Hematopoietic multipotent progenitor cell (in vitro differentiated cells): ENCODE measurements around the gene FRMD4A. TPM values are rescaled to one million over a fixed set of nuclear protein-coding genes. Genes with fewer than 3 reads are reported as not detected.

ENCODE experiments used
- DNase-seq, 3 donors: peaks; one replicate each; pipeline ENCODE4 v3.0.0-alpha.2; 2011 to 2015; ENCODE audit warnings: low read depth in 2 of 3, low spot score in 2 of 3
- total RNA-seq: library from RNA; depleted of rRNA; stranded (reverse); fragments of >200 nt; gene quantifications from one replicate; pipeline ENCODE4 v1.2.3, GENCODE V29; 2012

FRMD4A gene
- total RNA-seq, 1 donor, result 0.54 TPM

DNA sequence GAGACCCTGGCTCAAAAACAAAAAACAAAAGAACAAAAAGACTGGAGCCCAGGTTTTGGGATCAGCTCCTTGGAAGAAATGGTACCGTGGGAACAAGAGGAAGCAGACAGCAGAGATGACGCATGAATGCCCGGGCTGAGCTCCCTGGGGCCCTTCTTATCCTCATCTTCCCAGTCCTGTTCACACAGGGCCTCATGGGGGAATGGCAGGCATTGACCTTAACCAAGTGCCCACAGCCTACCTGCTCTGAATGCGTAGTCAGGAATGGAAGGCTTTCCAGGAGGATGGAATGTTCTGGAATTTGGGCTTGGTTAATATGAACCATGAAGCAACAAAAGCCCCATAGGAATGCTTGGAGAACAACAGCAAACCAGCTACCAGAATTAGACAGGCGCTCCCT, 589.3 kb downstream of the FRMD4A start:
- DNase-seq, result no peak

DNA sequence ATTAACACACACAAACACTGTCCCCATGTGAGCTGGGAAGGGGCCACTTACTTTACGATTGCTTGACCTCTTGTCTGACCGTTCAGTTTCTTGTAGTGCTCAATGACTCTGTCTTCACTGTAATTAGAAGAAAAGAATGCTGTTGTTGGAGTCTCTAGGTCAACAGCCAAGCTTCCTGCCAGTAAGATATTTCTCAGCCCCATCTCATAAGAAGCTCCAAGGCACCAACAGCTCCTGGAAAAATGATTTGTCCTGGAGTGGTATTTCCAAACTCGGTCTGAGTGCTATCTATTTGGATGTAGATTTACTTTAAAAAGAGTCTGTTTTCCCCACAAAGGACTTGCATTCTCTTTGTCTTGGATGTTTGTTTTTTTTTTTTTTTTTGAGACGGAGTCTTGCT, 590.3 kb downstream of the FRMD4A start:
- no peak for DNase-seq

DNA sequence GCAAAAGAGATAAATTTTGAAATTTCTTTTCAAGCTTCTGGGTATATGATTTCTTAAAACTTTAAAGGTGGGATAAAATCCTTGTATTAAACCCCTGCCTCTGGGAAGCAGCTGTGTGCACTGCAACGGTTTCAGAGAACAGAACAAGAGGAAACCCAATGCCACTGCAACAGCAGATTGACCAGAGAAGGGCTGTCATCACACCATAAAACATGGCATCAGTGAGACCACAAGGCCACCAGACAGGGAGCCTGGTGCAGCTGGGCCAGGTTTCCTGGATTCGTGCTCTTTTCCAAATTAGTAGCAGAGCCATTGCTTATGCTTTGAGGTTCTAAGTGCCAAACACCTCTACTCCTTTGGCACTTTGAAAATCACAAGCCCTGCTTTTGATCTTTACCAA, 591.5 kb downstream of the FRMD4A start:
- DNase-seq, result peak in 2 of 3 donors; percentile 9 to 71

DNA sequence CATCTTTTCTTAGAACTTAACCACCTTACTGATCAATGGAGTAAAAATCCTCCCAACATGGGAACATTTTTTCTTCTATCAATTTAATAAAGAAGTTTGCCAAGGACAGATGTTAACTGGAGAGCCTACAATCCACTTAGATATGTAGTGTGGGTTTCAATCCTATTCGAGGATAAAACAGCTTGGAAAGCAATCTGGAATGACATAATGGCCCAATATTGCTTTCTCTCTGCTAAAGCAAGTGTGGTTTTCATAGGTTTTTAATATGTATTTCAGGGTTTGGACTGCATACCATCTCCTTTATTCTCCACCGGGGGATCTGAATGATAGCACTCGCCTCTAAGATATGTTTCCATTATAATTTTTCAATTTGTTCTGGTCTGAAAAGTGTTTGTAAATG, 594.2 kb downstream of the FRMD4A start:
- no peak for DNase-seq

DNA sequence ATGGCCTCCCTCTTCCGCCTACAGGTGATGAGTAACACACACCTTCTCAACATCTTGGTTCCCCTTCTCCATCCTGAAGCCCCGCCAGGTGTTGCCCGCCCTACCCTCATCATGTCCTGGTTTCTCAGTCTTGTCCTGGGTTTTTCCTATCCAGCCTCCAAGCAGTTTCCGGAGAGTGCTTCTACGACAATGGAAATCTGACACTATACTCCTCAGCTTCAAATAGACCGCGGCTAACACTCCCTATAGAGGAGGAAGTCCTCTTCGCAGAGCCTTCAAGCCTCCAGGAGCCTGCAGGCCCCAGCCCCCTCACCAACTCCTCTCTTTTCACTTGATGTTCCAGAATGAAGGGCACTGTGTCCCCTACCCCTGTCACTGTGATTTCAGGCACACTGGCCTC, 596.6 kb downstream of the FRMD4A start:
- DNase-seq, result no peak

DNA sequence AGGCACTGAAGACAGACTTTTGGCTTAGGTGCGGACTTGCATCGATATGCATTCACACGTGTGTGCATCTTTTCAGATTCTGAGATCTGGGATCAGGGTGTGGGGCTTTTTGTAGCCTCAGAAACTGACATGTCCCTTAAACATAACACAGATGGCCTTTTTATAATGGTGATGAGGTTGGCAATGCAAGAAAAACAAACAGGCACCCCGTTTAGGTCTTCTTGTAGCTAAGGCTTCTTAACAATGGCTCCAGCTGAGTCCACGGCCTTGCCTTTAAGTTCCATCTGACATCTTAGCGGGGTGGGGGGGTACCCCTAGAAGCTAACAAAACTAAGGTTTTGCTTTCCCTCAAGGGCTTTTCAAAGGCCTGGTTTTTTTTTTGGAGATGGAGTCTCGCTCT, 597.7 kb downstream of the FRMD4A start:
- DNase-seq, result no peak

DNA sequence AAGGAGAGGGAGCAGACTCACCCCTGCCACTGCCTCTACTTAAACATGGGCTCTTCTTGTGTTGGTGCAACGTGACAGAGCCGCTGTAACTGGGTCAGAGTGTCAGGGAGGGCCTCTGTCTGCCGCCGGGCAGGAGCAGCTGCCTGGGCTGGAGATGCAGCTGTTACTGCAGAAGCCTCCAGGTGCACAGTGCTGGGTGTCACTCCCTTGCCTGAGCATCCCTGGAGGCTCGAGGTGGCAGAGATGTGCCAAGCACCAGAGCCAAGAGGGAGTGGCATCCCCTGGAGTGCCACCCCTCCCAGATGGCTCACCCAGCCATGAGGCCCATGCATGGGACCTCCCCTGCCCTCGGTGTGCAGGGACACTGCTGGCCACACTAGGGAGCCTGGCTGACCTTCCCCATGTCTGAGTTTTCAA, 598.3 kb downstream of the FRMD4A start:
- no peak for DNase-seq

DNA sequence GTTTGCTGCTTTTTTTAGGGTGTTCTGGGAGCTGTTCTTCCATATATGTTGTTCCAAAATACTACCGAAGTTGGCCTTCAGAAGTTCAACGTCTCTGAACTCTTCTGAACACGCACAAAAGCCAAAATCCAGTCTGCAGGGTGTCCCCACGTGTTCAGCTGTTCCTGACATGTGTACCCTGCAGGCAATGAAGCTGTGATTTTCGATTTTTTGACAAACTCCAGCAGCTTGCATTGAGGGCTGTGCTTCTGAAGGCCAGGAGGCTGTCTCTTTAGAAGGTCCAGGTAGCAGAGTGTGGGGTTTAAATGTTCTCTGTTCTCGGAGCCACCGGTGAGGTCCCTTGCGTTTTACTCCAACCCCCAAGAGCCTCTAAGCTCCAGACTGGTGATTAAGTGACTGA, 598.9 kb downstream of the FRMD4A start:
- no peak for DNase-seq

DNA sequence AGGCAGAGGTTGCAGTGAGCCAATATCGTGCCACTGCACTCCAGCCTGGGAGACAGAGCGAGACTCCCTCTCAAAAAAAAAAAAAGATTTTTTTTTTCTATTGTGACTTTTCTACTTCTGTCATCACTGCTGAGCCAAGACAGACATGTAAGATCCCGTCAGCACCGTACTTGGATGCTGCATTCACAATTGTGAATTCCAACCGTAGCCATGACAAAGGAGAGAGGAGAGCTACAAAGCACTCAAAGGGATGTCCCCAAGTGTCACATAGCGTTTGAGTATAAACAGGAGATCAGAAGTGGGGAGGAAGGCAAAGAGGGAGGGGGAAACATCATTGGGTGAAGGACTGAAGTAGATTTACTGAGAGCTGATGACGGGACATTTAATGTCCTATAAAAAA, 599.8 kb downstream of the FRMD4A start:
- DNase-seq, result no peak

DNA sequence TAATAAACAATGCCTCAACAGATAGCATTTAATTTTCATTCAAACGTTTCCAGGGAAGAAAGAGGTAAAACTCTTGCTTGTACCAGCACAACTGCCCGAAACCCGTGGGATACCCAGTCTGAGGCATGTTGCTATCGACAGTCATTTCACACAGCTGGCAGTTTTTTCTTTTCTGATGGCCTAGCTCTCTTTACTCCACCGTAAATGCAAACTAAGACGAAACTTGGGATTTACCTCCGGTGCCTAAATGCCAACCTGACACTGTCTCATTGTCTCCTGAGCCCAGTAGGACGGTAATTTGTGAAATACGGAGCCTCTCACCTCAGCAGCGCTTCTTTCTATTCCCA, 600.4 kb downstream of the FRMD4A start:
- no peak for DNase-seq

DNA sequence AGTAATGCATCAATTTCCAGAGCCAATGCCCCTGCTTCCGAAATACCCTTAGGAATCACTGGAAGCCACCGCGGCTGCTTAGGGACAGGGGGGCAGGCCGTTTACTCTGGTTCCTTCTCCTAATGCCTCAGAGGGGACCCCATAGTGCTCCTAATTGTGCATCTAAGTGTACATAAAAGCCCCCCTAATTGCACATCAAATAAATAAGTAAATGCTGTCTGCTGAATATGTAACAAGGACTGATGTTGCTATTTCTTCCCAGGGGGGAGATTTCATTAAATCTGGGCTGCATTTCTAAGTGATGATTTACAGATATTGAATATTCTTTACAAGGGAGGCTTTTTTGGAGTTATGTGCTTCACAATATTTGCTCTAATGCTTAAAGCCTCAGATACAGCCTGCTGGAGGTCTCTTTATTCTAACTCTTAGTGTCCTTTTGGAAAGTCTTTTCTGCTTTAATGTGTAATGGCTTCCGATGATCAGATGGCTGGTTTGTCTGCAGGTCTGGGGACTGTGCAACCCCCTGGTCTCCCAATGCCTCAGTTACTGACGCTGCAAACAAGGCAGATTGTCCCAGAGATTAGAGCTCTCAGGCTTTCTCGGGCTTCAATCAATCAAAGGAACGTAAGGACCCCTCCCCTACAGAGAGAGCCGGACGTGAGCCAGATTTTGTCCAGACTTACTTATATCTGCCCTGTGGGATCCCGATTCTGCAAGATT, 601.0 kb downstream of the FRMD4A start:
- no peak for DNase-seq

DNA sequence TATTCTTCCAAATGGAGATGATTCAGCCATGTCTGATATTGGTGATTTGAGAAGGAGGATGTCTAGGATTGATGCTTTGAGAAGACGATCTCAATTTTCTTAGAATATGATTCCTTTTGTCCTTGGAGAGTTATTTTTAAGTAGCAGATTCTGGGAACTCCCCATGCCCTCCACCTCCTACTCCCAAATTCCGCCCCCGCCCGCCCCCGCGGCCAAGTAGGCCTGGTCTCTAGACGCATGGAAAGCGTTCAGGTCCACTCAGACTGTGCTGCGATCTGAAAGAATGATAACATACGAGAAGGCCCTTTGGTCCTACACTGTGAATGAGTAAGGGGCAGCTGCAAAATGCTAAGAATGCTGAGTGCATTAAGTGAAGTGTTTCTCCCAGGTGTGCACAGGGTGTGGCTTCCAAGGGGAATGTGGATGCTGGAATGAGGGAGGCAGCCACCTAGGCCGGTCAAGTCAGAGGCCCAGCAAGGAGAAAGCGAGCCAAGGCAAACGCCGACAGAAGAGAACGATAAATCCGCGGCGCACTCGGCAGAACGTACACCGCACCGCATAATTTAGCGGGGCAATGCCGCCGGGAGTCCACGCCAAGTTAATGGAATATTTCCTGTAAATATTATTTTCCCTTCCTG, 601.7 kb downstream of the FRMD4A start:
- DNase-seq, result no peak

DNA sequence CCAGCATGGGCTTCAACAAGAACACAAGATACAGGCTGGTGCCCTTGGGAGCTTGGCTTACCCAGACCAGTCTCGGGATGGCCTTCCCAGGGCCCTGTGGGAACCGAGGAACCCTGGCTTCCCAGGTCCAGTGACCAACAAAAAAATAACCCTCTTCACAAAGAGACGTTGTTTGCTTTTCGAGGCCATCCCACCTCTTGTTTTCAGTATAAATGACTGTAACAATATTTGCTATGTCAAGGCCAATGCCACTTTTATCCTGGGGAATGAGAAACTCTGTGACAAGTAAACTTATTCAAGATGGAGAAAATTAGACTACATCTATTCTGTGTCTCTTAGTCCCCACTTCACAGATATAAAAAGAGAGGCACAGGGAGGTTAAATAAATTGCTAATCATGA, 605.1 kb downstream of the FRMD4A start:
- no peak for DNase-seq

DNA sequence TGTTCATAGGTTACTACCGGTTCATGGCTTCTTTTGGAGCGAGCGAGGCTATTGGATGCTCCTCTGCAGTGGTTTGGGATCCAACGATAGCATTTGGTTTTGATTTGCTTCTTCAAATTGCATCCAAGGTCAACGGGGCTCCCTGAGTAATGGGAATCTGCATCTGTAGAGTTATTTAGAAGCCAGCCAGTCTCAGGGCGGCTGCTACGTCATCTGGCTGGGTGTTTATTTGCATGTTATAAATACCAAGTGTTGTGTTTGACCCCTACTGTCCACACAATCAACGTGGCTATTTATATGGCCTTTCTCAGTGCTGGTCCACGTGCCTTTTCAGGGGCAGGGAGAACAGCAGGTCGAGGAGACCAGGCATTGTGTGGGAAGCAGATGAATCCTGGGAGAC, 606.2 kb downstream of the FRMD4A start:
- no peak for DNase-seq

DNA sequence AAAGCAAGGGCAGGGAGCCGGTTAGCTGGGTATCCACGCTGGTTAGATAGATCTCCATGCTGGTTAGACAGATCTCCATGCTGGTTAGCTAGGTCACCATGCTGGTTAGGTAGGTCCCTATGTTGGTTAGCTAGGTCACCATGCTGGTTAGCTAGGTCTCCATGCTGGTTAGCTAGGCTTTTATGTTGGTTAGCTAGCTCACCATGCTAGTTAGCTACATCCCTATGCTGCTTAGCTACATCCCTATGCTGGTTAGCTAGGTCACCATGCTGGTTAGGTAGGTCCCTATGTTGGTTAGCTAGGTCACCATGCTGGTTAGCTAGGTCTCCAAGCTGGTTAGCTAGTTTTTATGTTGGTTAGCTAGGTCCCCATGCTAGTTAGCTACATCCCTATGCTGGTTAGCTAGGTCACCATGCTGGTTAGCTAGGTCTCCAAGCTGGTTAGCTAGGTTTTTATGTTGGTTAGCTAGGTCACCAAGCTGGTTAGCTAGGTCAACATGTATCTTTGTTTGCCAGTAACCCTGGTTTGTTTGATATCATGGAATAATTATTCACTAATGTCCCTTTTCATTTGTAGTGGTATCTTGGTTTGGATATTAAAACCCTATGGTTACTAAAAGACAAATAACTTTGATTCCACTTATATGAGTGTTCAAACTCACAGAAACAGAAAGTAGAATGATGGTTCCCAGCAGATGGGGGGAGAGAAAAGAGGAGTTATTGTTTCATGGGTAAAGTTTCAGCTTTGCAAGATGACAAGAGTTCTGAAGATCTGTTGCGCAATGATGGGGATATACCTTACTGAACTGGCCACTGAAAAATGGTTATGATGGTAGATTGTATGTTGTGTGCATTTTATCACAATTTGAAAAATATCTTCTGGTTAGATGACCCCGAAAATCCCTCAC, 607.7 kb downstream of the FRMD4A start:
- DNase-seq, result no peak

DNA sequence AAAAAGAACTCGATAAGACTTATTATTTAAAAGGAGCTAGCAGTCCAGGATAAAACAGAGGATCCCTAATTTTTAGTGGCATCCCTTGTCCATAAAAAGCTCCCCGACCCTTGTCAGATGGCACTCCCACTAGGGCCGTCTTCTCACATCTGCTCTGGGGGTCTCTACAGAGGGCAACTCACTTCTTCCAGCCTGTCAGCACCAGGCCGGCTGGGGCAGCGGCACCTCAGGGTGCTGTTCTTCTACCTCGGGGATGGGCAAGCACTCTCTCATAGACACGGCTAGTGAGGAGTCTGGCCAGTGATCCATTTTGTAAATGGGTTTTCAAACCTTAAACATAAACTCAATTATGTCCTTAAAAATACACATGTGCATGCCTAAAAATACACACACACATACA, 609.2 kb downstream of the FRMD4A start:
- no peak for DNase-seq

DNA sequence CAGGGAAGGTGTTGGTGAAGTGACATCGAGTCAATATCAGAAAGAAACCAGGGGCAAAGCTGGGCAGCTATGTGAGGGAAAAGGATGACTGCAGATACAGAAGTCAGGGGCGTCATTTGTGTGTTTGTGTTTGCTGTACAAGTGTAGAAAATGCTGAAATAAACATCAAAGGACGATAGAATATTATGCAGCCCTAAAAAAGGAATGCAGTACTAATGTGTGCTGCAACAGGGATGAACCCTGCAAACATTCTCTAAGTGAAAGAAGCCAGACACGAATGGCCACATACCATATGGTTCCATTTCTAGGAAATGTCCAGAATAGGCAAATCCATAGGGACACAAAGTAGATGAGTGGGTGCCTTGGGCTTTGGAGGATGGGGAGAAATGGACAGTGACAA, 610.0 kb downstream of the FRMD4A start:
- DNase-seq, result no peak

DNA sequence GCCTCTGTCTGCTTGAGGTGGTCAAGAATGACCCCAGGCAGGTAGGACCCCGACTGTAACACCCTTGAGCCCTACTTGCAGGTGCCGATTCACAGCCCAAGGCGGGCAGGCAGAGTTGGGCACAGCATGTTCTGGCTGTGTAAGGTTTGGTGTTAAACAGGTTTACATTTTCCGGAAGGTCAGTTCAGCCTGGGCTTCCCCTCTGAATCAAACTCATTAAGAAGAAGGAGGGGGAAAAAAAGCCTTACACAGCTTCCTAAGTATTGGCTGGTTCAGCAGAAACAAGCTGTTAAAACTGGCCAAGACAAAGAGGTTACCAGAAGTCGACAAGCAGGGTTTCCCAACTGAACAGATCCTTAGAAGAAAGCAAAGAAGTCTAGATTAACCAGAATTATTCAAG, 611.3 kb downstream of the FRMD4A start:
- DNase-seq, result no peak

DNA sequence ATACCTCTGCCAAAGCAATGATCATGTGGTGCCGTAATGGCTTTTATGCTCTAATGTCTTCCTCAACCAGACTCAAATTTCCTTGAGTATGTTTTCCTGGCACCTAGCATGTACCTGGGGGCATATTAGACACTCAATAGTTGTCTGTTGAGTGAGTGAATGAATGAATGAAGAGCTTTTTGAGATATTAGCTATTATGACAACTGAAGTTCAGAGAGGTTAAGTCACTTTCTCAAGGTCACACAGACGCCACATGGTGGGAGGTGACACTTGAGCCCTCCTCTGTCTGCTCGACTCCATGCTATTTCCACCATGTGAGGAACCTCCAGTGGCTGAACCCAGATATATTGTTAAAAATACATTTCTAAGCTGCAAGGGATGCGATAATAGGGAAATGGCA, 611.9 kb downstream of the FRMD4A start:
- DNase-seq, result no peak

DNA sequence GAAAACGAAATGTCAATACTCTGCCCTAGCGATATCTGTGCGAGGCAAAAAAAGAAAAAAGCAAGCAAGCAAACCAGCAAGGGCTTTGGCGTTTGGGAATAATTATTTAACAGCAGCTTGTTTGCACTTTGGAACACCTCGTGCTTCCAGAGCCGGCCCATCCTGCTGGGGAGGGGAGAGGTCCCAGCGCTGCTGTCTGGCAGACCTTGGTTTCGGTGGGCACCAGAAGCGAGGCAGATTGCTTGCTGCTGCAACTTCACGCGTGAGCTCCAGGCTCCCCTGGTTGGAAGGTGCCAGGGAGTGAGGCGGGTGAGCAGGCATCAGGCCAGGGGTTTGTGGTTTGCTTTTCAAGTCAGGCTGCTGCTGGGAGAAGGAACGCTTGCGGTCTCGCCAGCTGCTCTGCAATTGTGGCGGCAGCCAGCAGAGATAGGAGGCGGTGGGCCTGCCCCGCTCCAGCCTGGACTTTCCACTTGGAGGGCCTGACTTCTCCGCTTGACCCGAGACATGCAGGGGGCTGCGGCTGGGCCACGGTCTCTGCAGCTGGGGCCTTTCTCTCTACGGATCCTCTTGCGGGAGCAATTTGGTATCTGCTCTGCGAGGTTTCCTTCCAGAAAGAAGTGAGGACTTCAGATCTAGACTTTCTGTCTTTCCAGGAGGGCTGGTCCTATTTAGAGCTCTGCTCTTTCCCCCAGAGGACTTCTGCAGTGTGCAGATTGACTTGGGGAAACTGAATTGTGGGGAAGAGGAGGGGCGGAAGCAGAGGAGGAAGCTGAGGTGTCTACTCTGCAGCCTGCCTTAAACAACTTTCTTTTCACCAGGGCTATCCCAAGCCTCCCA, 612.6 kb downstream of the FRMD4A start:
- peak in 2 of 3 donors; percentile 91 to 95 for DNase-seq

DNA sequence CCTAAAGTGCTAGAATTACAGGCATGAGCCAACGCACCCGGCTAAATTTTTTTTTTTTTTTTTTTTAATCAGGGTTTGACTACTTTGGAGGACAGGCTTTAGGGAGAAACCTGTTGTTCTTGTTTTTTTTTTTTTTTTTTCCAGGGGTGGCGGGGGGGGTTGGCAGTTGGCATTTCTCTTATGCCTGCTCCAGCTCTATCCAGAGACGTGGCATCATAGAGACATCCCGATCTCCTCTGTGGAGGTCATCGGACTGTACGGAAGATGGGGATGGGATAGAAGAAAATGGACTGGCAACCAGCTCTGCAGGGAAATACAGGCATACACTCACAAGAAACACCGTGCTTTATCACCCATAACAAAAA, 613.2 kb downstream of the FRMD4A start:
- DNase-seq, result no peak
